ENCODE results near the gene ATP2B2.
A peak's percentile ranks its signal among the peaks of the same experiment; 100 is the strongest.

ATP2B2 gene

DNA sequence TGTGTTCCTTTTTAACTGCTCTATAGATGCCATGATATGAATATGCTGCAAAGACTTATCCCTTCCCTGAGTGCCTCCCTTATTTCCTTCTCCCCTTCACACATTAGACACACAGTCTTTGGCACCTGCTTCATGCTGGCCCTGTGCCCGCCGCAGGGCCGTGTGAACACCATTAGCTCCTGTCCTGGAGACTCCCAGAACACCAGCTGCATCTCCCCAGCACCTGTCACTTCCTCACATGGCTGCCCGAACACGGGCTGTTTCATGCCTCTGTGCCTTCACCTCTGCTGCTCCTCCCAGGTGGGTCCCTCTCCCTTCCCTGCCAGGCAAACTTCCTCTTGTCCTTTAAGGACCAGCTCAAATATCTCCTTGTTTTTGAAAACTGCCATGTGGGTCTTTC, 144.0 kb downstream of the ATP2B2 start (continued):
- TF ChIP-seq ZSCAN5A (tag by site-specific recombination; IDR thresholded peaks at IDR 0.05) (no peak), ZNF747 (tag by site-specific recombination; IDR thresholded peaks at IDR 0.05) (no peak), ZNF830 (tag by site-specific recombination; IDR thresholded peaks at IDR 0.05; ENCODE audit: low read depth) (no peak), RBAK (tag by site-specific recombination; IDR thresholded peaks at IDR 0.05) (no peak), ZNF433 (tag by site-specific recombination; IDR thresholded peaks at IDR 0.05; ENCODE audit: low read depth) (no peak), ZNF530 (tag by site-specific recombination; IDR thresholded peaks at IDR 0.05; ENCODE audit: low read depth) (no peak)

DNA sequence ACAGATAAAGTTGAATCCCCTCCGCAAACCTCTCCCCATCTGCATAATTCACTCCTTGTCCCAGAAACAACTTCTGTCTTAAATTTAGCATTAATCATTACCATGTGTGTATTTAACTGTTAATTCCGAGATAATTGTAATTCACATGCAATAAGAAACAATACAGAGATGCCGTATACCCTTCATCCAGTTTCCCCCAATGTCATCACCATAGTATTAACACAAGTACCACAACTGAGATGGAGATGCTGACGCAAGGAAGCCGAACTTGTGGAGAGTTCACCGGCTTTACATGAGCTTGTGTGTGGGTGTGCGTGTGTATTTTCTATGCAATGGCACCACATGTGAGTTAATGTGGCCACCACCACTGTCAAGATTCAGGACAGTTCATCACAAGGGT, 144.9 kb downstream of the ATP2B2 start:
- H3K4me1 ChIP-seq (ENCODE audit: control insufficient read depth, insufficient read depth, low read length): no peaks in the 10 kb centered on the region
- ChIA-PET POLR2A (no interaction called here), CTCF (interaction anchor here (1.2 kb wide), 1 partner anchor 378 kb away, joined by 3 read pairs; no protein-coding TSS in a partner anchor)
- no peaks in the 10 kb centered on the region for H3K36me3 ChIP-seq (ENCODE audit: control insufficient read depth in 2 of 2, insufficient read depth in 1 of 2, low read length in 2 of 2)
- H3K4me3 ChIP-seq (ENCODE audit: low read depth, low read length): no peak overlapping the region
- TF ChIP-seq, protein P1, sequence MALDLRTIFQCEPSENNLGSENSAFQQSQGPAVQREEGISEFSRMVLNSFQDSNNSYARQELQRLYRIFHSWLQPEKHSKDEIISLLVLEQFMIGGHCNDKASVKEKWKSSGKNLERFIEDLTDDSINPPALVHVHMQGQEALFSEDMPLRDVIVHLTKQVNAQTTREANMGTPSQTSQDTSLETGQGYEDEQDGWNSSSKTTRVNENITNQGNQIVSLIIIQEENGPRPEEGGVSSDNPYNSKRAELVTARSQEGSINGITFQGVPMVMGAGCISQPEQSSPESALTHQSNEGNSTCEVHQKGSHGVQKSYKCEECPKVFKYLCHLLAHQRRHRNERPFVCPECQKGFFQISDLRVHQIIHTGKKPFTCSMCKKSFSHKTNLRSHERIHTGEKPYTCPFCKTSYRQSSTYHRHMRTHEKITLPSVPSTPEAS (tag by site-specific recombination; IDR thresholded peaks at IDR 0.05): no peak
- TF ChIP-seq ZNF138 (tag by site-specific recombination; IDR thresholded peaks at IDR 0.05; ENCODE audit: borderline replicate concordance) (no peak), ZNF76 (tag by site-specific recombination; IDR thresholded peaks at IDR 0.05; ENCODE audit: borderline replicate concordance, low read depth) (no peak), SETDB1 (IDR thresholded peaks at IDR 0.05; ENCODE audit: insufficient read length, low read length) (peak; percentile 38), ZNF549 (tag by site-specific recombination; IDR thresholded peaks at IDR 0.05) (no peak), SP3 (tag by site-specific recombination; IDR thresholded peaks at IDR 0.05) (no peak), OVOL3 (tag by site-specific recombination; IDR thresholded peaks at IDR 0.05) (no peak), ZNF629 (tag by site-specific recombination; IDR thresholded peaks at IDR 0.05) (no peak), ZNF529 (tag by site-specific recombination; IDR thresholded peaks at IDR 0.05; ENCODE audit: insufficient replicate concordance) (peak; percentile 100), ZBTB10 (tag by site-specific recombination; IDR thresholded peaks at IDR 0.05) (no peak)
- TF ChIP-seq, protein P2, sequence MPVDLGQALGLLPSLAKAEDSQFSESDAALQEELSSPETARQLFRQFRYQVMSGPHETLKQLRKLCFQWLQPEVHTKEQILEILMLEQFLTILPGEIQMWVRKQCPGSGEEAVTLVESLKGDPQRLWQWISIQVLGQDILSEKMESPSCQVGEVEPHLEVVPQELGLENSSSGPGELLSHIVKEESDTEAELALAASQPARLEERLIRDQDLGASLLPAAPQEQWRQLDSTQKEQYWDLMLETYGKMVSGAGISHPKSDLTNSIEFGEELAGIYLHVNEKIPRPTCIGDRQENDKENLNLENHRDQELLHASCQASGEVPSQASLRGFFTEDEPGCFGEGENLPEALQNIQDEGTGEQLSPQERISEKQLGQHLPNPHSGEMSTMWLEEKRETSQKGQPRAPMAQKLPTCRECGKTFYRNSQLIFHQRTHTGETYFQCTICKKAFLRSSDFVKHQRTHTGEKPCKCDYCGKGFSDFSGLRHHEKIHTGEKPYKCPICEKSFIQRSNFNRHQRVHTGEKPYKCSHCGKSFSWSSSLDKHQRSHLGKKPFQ (tag by site-specific recombination; IDR thresholded peaks at IDR 0.05): no peak
- TF ChIP-seq, protein P3, sequence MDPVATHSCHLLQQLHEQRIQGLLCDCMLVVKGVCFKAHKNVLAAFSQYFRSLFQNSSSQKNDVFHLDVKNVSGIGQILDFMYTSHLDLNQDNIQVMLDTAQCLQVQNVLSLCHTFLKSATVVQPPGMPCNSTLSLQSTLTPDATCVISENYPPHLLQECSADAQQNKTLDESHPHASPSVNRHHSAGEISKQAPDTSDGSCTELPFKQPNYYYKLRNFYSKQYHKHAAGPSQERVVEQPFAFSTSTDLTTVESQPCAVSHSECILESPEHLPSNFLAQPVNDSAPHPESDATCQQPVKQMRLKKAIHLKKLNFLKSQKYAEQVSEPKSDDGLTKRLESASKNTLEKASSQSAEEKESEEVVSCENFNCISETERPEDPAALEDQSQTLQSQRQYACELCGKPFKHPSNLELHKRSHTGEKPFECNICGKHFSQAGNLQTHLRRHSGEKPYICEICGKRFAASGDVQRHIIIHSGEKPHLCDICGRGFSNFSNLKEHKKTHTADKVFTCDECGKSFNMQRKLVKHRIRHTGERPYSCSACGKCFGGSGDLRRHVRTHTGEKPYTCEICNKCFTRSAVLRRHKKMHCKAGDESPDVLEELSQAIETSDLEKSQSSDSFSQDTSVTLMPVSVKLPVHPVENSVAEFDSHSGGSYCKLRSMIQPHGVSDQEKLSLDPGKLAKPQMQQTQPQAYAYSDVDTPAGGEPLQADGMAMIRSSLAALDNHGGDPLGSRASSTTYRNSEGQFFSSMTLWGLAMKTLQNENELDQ (tag by site-specific recombination; IDR thresholded peaks at IDR 0.05; ENCODE audit: low read depth): no peak
- TF ChIP-seq, protein P4, sequence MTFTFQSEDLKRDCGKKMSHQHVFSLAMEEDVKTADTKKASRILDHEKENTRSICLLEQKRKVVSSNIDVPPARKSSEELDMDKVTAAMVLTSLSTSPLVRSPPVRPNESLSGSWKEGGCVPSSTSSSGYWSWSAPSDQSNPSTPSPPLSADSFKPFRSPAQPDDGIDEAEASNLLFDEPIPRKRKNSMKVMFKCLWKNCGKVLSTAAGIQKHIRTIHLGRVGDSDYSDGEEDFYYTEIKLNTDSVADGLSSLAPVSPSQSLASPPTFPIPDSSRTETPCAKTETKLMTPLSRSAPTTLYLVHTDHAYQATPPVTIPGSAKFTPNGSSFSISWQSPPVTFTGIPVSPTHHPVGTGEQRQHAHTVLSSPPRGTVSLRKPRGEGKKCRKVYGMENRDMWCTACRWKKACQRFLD (tag by site-specific recombination; IDR thresholded peaks at IDR 0.05): no peak
- H3K27ac ChIP-seq (ENCODE audit: extremely low read depth, low read depth, low read length): no peak overlapping the region
- H3K9me3 ChIP-seq (ENCODE audit: control insufficient read depth, insufficient read depth, low read depth, low read length): no peaks in the 10 kb centered on the region
